IMR-90 (cell line): ENCODE results near the gene DMAP1. TPM values are rescaled to one million over a fixed set of nuclear protein-coding genes. Genes with fewer than 3 reads are reported as not detected.

Experiments used
- ATAC-seq: fragments of 200-7000 bp; cut with Tn5 transposase; 2 replicates; pipeline ENCODE4 v1.9.1; 2020; ENCODE audit warnings: low read depth, mild to moderate bottlenecking, moderate library complexity
- BruUV-seq: library from RNA; stranded (reverse); fragments of 400-500 nt; replicated peaks from 2 replicates; lab custom pipeline; 2021; lab: Mats Ljungman, UMichigan
- CTCF ChIA-PET: fragments of 300-600 bp; formaldehyde crosslinking; extraction: SDS; loops from one replicate; lab custom pipeline; 2021; ENCODE audit warnings: antibody characterized with exemption; lab: Yijun Ruan, JAX
- POLR2A ChIA-PET: fragments of 300-600 bp; sonication (Branson Sonifier 250); formaldehyde crosslinking; loops from one replicate; lab custom pipeline; 2022; ENCODE audit warnings: antibody characterized with exemption; ENCODE audit not compliant: unreplicated experiment; lab: Charles Lee
- DNase-seq: peaks from one replicate; pipeline ENCODE4 v3.0.0; 2013
- H2AFZ ChIP-seq: replicated peaks from 2 replicates; pipeline ENCODE3; 2013; ENCODE audit warnings: low read length, mild to moderate bottlenecking; ENCODE audit not compliant: poor library complexity
- H2AK5ac ChIP-seq: 2 replicates; pipeline ENCODE4 v1.6.1; 2013; ENCODE audit warnings: low read depth, low read length, inconsistent platforms
- H2AK9ac ChIP-seq: replicated peaks from 2 replicates; pipeline ENCODE3; 2013; ENCODE audit warnings: mild to moderate bottlenecking, low read depth, low read length, moderate library complexity; ENCODE audit not compliant: poor library complexity
- H2BK120ac ChIP-seq: 2 replicates; pipeline ENCODE4 v1.6.1; 2013; ENCODE audit warnings: low read depth, low read length, inconsistent platforms
- H2BK15ac ChIP-seq: 3 replicates; pipeline ENCODE4 v1.6.1; 2013; ENCODE audit warnings: low read depth, low read length, inconsistent platforms
- H2BK20ac ChIP-seq: 2 replicates; pipeline ENCODE4 v1.6.1; 2013; ENCODE audit warnings: low read depth, mild to moderate bottlenecking, inconsistent platforms, low read length, moderate library complexity
- H2BK5ac ChIP-seq: 2 replicates; pipeline ENCODE4 v1.6.1; 2013; ENCODE audit warnings: mild to moderate bottlenecking, low read depth, low read length, inconsistent platforms; ENCODE audit not compliant: poor library complexity, severe bottlenecking
- H3K14ac ChIP-seq: replicated peaks from 2 replicates; pipeline ENCODE4 v1.6.1; 2013; ENCODE audit warnings: low read depth, low read length, inconsistent platforms
- H3K18ac ChIP-seq: 2 replicates; pipeline ENCODE4 v1.6.1; 2013; ENCODE audit warnings: low read depth, low read length, control low read depth
- H3K23ac ChIP-seq: 2 replicates; pipeline ENCODE4 v1.6.1; 2013; ENCODE audit warnings: low read depth, low read length, inconsistent platforms
- H3K27ac ChIP-seq: 2 replicates; pipeline ENCODE4 v1.5.1; 2013; ENCODE audit warnings: mild to moderate bottlenecking, control low read depth, low read length; ENCODE audit not compliant: insufficient read depth
- H3K27me3 ChIP-seq: 2 replicates; pipeline ENCODE4 v1.6.1; 2013; ENCODE audit warnings: low read length; ENCODE audit not compliant: control insufficient read depth, insufficient read depth
- H3K36me3 ChIP-seq: 2 replicates; pipeline ENCODE4 v1.6.1; 2013; ENCODE audit warnings: low read length, mixed read lengths; ENCODE audit not compliant: control insufficient read depth, insufficient read depth
- H3K4ac ChIP-seq: 2 replicates; pipeline ENCODE4 v1.6.1; 2013; ENCODE audit warnings: low read depth, low read length, inconsistent platforms
- H3K4me1 ChIP-seq: 2 replicates; pipeline ENCODE4 v1.6.1; 2013; ENCODE audit warnings: low read length, mixed read lengths; ENCODE audit not compliant: control insufficient read depth, insufficient read depth
- H3K4me2 ChIP-seq: 2 replicates; pipeline ENCODE4 v1.6.1; 2013; ENCODE audit warnings: low read depth, mild to moderate bottlenecking, control low read depth, low read length, moderate library complexity
- H3K4me3 ChIP-seq: 2 replicates; pipeline ENCODE4 v1.5.1; 2013; ENCODE audit warnings: low read depth, mild to moderate bottlenecking, control low read depth, low read length, moderate library complexity; ENCODE audit not compliant: insufficient read depth
- H3K56ac ChIP-seq: 2 replicates; pipeline ENCODE4 v1.6.1; 2013; ENCODE audit warnings: low read length, inconsistent platforms; ENCODE audit not compliant: insufficient read depth; ENCODE audit errors: extremely low read depth
- H3K79me1 ChIP-seq, 2 experiments: 2 replicates each; pipeline ENCODE4 v1.6.1; 2013; ENCODE audit warnings: low read length in 2 of 2, inconsistent platforms in 1 of 2, low read depth in 1 of 2
- H3K9ac ChIP-seq: 2 replicates; pipeline ENCODE4 v1.6.1; 2013; ENCODE audit warnings: low read depth, low read length, control low read depth
- H3K9me1 ChIP-seq: 2 replicates; pipeline ENCODE4 v1.6.1; 2013; ENCODE audit warnings: low read length, inconsistent platforms; ENCODE audit not compliant: insufficient read depth
- H3K9me3 ChIP-seq: 2 replicates; pipeline ENCODE4 v1.6.1; 2013; ENCODE audit warnings: low read length; ENCODE audit not compliant: control insufficient read depth, insufficient read depth
- H4K20me1 ChIP-seq: 2 replicates; pipeline ENCODE4 v1.6.1; 2013; ENCODE audit warnings: low read length, inconsistent platforms; ENCODE audit not compliant: insufficient read depth
- H4K5ac ChIP-seq: 2 replicates; pipeline ENCODE4 v1.6.1; 2013; ENCODE audit warnings: mild to moderate bottlenecking, low read depth, low read length, control low read depth
- H4K8ac ChIP-seq, 2 experiments: 2 replicates each; pipeline ENCODE4 v1.6.1; 2013; ENCODE audit warnings: low read depth in 2 of 2, low read length in 2 of 2, control low read depth in 1 of 2, inconsistent platforms in 1 of 2
- H4K91ac ChIP-seq: 2 replicates; pipeline ENCODE4 v1.6.1; 2013; ENCODE audit warnings: low read depth, low read length, inconsistent platforms; ENCODE audit not compliant: insufficient read depth
- CEBPB ChIP-seq: IDR thresholded peaks from 2 replicates; pipeline ENCODE4 v1.6.1; 2012; ENCODE audit warnings: low read depth, low read length, improper control_type of control experiment
- RFX5 ChIP-seq: IDR thresholded peaks from 2 replicates; pipeline ENCODE4 v1.8.0; 2012; ENCODE audit warnings: low read depth, mild to moderate bottlenecking, low read length, moderate library complexity
- WGBS, 2 experiments: methylation state at CpG; one replicate each; pipeline versions ENCODE4 v1.1.5 to v1.1.7; 2013; ENCODE audit warnings: missing lambda C conversion rate in 2 of 2; ENCODE audit not compliant: insufficient read length in 1 of 2; ENCODE audit errors: extremely low coverage in 2 of 2; 5-methylcytosine and 5-hydroxymethylcytosine counted together
- dilution Hi-C: fragments of 300-500 bp; cut with HindIII; formaldehyde crosslinking; loops from one replicate; pipeline ENCODE4 v1.14.3; 2018; ENCODE audit warnings: low sequenced_read_pairs; ENCODE audit not compliant: unreplicated experiment
- in situ Hi-C: fragments of 300-500 bp; cut with MboI; formaldehyde crosslinking; loops from 3 replicates; pipeline ENCODE4 v1.14.3; 2019; ENCODE audit warnings: low sequenced_read_pairs, inconsistent platforms, mixed read lengths
- intact Hi-C: fragments of 100-400 bp; cut with micrococcal nuclease; formaldehyde crosslinking; loops from 2 replicates; pipeline ENCODE4 v1.10.0; 2022
- polyA plus RNA-seq, 3 experiments: library from polyadenylated mRNA; depleted of rRNA; stranded (reverse); fragments of >200 nt; gene quantifications; 2 replicates each; pipeline ENCODE4 v1.2.3, GENCODE V29; 2012; ENCODE audit warnings: low replicate concordance in 1 of 3
- total RNA-seq: library from RNA; depleted of rRNA; stranded (reverse); fragments of >200 nt; gene quantifications from 2 replicates; pipeline ENCODE4 v1.2.3, GENCODE V29; 2012

DMAP1 gene
- total and polyA plus RNA-seq, 2 of the 4 experiments (the other 2 are of a cell fraction), result 22.2 to 34.3 TPM

- H3K14ac ChIP-seq, result no peak overlapping the region
- BruUV-seq, result no TSS peak
- no peak overlapping the region for H3K4me2 ChIP-seq
- TF ChIP-seq CEBPB (no peak), RFX5 (no peak)
- no peak overlapping the region for H3K18ac ChIP-seq
- intact Hi-C loops, result no loop called here
- H2AK9ac ChIP-seq, result no peak overlapping the region
- H3K9ac ChIP-seq, result no peak overlapping the region
- no peaks in the 10 kb centered on the region; a peak in 1 of 4 replicates for H3K79me1 ChIP-seq
- no peak overlapping the region for H2AFZ ChIP-seq
- no peak overlapping the region for H4K91ac ChIP-seq
- no peak overlapping the region for H2BK120ac ChIP-seq
- in situ Hi-C loops, result no loop called here
- ATAC-seq (no peak), DNase-seq (no peak)
- WGBS, 2 experiments, result no CpG with 5 or more reads among the region's 1 CpG
- CTCF ChIA-PET, result interaction anchor here (0.7 kb wide), 1 partner anchor 419 kb away, joined by 3 read pairs; no protein-coding TSS in a partner anchor
- H3K27me3 ChIP-seq, result no peaks in the 10 kb centered on the region
- H3K56ac ChIP-seq, result no peak overlapping the region
- POLR2A ChIA-PET, result no interaction called here
- H3K36me3 ChIP-seq, result peaks cover 3% of the 10 kb centered on the region; the same call in 1 of the 2 replicates
- H3K27ac ChIP-seq, result no peak overlapping the region
- no peaks in the 10 kb centered on the region for H3K4me1 ChIP-seq
- H2AK5ac ChIP-seq, result no peak overlapping the region
- H4K20me1 ChIP-seq, result no peaks in the 10 kb centered on the region; the same call in 1 of the 2 replicates
- no peak overlapping the region for H2BK15ac ChIP-seq
- no peak overlapping the region for H3K4me3 ChIP-seq
- H3K9me1 ChIP-seq, result no peaks in the 10 kb centered on the region; the same call in 1 of the 2 replicates
- no peak overlapping the region for H3K23ac ChIP-seq
- no peak overlapping the region for H4K8ac ChIP-seq
- dilution Hi-C loops, result no loop called here
- H2BK20ac ChIP-seq, result no peak overlapping the region
- no peak overlapping the region for H2BK5ac ChIP-seq
- no peak overlapping the region for H3K4ac ChIP-seq
- no peak overlapping the region for H4K5ac ChIP-seq
- H3K9me3 ChIP-seq, result no peaks in the 10 kb centered on the region
Measured at GRCh38 chr1:44233593-44233992, 20.3 kb downstream of the DMAP1 start.
